ENCODE measurements around the gene ZBTB16.

The ZBTB16 gene

GRCh38 chr11:114228435-114229411 lies 169.2 kb downstream of the ZBTB16 start:
- FAIRE-seq, result no peak
- no peak for DNase-seq (ENCODE audit: insufficient read length, low spot score)

- no peak for DNase-seq (ENCODE audit: insufficient read length, low spot score)
These were observed 170.7 kb downstream of the ZBTB16 start for GRCh38 chr11:114230031-114230704.

GRCh38 chr11:114232400-114233059 lies 173.0 kb downstream of the ZBTB16 start:
- no peak for DNase-seq (ENCODE audit: insufficient read length, low spot score)
- no peak for FAIRE-seq

More at GRCh38 chr11:114230031-114230704, 170.7 kb downstream of the ZBTB16 start:
- FAIRE-seq, result no peak

GRCh38 chr11:114233755-114234154 lies 174.2 kb downstream of the ZBTB16 start:
- DNase-seq (ENCODE audit: insufficient read length, low spot score) (no peak), FAIRE-seq (no peak)

GRCh38 chr11:114236829-114237228 lies 177.3 kb downstream of the ZBTB16 start:
- DNase-seq (ENCODE audit: insufficient read length, low spot score), result no peak
- no peak for FAIRE-seq

- DNase-seq (ENCODE audit: insufficient read length, low spot score) (no peak), FAIRE-seq (no peak)
These were observed 178.1 kb downstream of the ZBTB16 start for GRCh38 chr11:114237321-114238280.

- DNase-seq (ENCODE audit: insufficient read length, low spot score) (no peak), FAIRE-seq (no peak)
These were observed 180.2 kb downstream of the ZBTB16 start for GRCh38 chr11:114239753-114240161.

GRCh38 chr11:114242032-114242431 lies 182.5 kb downstream of the ZBTB16 start:
- DNase-seq (ENCODE audit: insufficient read length, low spot score), result no peak

GRCh38 chr11:114243461-114244372 lies 184.2 kb downstream of the ZBTB16 start:
- no peak for FAIRE-seq
- DNase-seq (ENCODE audit: insufficient read length, low spot score), result no peak

More at GRCh38 chr11:114242032-114242431, 182.5 kb downstream of the ZBTB16 start:
- no peak for FAIRE-seq

GRCh38 chr11:114244726-114245394 lies 185.3 kb downstream of the ZBTB16 start:
- FAIRE-seq, result no peak
- no peak for DNase-seq (ENCODE audit: insufficient read length, low spot score)

GRCh38 chr11:114246321-114247069 lies 187.0 kb downstream of the ZBTB16 start:
- DNase-seq (ENCODE audit: insufficient read length, low spot score), result no peak
- no peak for FAIRE-seq

GRCh38 chr11:114247070-114247789 lies 187.7 kb downstream of the ZBTB16 start:
- no peak for DNase-seq (ENCODE audit: insufficient read length, low spot score)
- FAIRE-seq, result no peak

GRCh38 chr11:114250180-114250579 lies 190.7 kb downstream of the ZBTB16 start:
- DNase-seq (ENCODE audit: insufficient read length, low spot score) (no peak), FAIRE-seq (no peak)

- no peak for FAIRE-seq
- DNase-seq (ENCODE audit: insufficient read length, low spot score), result no peak
These were observed 191.7 kb downstream of the ZBTB16 start for GRCh38 chr11:114250993-114251814.

- FAIRE-seq (no peak), DNase-seq (ENCODE audit: insufficient read length, low spot score) (no peak)
These were observed 192.4 kb downstream of the ZBTB16 start for GRCh38 chr11:114251815-114252337.

GRCh38 chr11:114252767-114253166 lies 193.3 kb downstream of the ZBTB16 start:
- DNase-seq (ENCODE audit: insufficient read length, low spot score) (no peak), FAIRE-seq (no peak)
